ENCODE data around the gene MRPL23. TPM values are rescaled to one million over a fixed set of nuclear protein-coding genes. Genes with fewer than 3 reads are reported as not detected.
A peak's percentile ranks its signal among the peaks of the same experiment; 100 is the strongest.

The MRPL23 gene
- total and polyA plus RNA-seq, 2 donors (not counting 1 experiment from before 2014, with no cell fraction given), result 68.2 to 95.3 TPM

DNA sequence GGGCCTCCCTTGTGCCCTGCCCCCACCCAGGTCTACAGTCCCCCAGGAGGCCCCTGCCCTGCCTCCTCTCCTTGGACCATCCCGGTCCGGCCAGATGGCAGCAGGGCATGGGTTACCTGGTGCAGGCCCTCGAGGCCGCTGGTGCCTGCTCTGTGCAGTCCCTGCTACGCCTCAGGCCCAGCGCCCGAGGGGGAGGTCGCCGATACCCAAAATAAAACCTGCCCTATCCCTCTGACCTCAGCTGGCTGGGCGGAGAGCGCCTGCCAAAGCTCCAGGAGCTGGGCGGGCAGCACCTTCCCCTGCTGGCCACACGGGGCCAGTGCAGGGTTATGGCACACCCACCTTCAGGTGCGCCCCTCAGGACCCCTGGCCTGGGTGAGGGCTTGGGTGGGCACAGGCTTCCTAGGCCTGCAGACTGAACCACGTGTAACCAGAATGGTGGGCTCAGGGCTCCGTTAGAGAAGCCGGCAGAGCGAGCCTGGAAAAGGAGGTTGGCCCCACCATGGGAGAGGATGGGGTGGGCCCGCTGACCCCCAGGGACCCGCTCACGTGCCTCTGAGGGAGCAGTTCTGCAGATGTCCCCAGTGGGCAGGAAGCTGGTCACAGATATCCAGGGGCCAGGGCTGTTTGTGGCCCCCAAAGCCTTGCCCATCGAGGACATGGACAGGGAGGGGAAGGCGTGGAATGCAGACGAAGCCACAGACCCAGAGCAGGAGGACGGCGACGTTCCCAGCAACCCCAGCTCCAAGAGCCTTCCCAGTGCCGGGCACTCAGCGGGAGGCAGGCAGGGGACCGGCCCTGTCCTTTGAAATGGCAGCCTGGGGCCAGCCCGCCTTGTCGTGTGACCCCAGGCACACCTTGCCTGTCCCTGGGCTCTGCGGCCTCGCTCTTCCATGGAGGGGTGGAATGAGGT, 29.4 kb upstream of the MRPL23 start:
- Histone ChIP-seq H3K4me2 (ENCODE audit: extremely low read depth, insufficient read depth, low read length) (no peak overlapping the region), H3K4me3 (replicated peaks in 1 of 4; ENCODE audit: control extremely low read depth in 1 of 4, insufficient read depth in 1 of 4, low read depth in 3 of 4, low read length in 4 of 4) (no peak overlapping the region), H3K27ac (ENCODE audit: insufficient read depth, low read length) (no peak overlapping the region), H3K79me2 (ENCODE audit: control insufficient read depth, insufficient read depth, low read length) (no peaks in the 10 kb centered on the region), H3K27me3 (ENCODE audit: control insufficient read depth, insufficient read depth, low read length) (no peaks in the 10 kb centered on the region), H3K4me1 (ENCODE audit: control insufficient read depth, extremely low read depth, insufficient read depth, low read length) (no peaks in the 10 kb centered on the region), H2AFZ (ENCODE audit: low read length) (no peak overlapping the region), H4K20me1 (ENCODE audit: control insufficient read depth, extremely low read depth, insufficient read depth, low read length) (no peaks in the 10 kb centered on the region), H3K9me3 (ENCODE audit: control insufficient read depth, insufficient read depth, low read depth, low read length) (no peaks in the 10 kb centered on the region), H3K36me3 (ENCODE audit: control insufficient read depth, insufficient read depth, low read length) (no peaks in the 10 kb centered on the region), H3K9ac (ENCODE audit: insufficient read depth, low read length) (no peak overlapping the region)
- no peak for DNase-seq (ENCODE audit: low read depth in 2 of 2)
- TF ChIP-seq CTCF (conservative IDR thresholded peaks at IDR 0.05 in 1 of 2, IDR thresholded peaks at IDR 0.05 in 1 of 2; ENCODE audit: low read depth in 1 of 2, low read length in 2 of 2) (peak in 1 of 2 donors; percentile 30), EZH2 (IDR thresholded peaks at IDR 0.05; ENCODE audit: low read length, missing control alignments) (no peak)

DNA sequence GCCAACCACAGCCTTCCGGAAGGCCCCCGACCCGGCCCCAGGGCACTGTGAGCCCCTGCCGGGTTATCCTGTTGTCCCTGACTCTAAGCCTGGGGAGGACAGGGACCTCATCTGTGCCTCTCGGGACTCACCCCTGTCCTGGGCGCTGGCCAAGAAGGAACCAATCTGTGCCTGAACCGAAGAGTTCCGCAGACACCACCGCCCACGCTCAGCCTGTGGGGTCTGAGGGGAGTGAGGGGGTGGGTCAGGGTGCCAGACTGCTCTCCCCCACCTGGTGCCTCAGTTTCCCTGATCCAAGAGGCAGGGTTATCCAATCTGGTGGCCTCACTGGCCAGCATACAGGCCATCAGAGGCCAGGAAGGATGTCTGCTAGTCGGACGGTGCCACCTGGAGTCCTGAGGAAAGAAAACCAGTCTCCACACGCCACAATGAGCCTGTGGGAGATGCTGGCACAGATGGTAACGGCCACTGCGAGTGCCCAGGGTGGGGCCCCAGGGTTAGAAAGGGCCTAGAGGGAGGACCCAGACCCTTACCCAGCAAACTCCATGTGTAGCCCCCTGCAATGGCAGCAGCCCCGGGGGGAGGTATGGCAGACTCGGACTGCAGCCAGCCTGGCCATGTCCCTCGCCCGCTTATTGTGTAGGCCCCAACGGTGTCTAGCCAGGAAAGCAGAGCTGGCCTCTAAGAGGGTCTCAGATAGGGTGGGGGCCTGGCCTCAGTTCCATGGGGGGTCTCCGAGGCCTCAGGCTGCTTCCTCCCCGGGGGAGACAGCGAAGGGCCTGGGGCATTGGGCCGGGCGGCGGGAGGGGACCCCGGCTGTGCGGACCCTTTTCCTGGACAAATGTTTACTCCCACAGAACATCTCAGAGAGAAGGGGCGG, 28.5 kb upstream of the MRPL23 start:
- TF ChIP-seq CTCF (conservative IDR thresholded peaks at IDR 0.05 in 1 of 2, IDR thresholded peaks at IDR 0.05 in 1 of 2; ENCODE audit: low read depth in 1 of 2, low read length in 2 of 2), result peak in 1 of 2 donors; percentile 7
- TF ChIP-seq EZH2 (IDR thresholded peaks at IDR 0.05; ENCODE audit: low read length, missing control alignments), result no peak
- no peaks in the 10 kb centered on the region for H3K36me3 ChIP-seq (ENCODE audit: control insufficient read depth, insufficient read depth, low read length)
- no peak overlapping the region for H3K9ac ChIP-seq (ENCODE audit: insufficient read depth, low read length)
- DNase-seq (ENCODE audit: low read depth in 2 of 2), result no peak
- H3K79me2 ChIP-seq (ENCODE audit: control insufficient read depth, insufficient read depth, low read length), result no peaks in the 10 kb centered on the region
- H3K4me3 ChIP-seq (replicated peaks in 1 of 4; ENCODE audit: control extremely low read depth in 1 of 4, insufficient read depth in 1 of 4, low read depth in 3 of 4, low read length in 4 of 4), result no peak overlapping the region
- H3K4me1 ChIP-seq (ENCODE audit: control insufficient read depth, extremely low read depth, insufficient read depth, low read length), result no peaks in the 10 kb centered on the region
- no peak overlapping the region for H3K27ac ChIP-seq (ENCODE audit: insufficient read depth, low read length)
- no peak overlapping the region for H3K4me2 ChIP-seq (ENCODE audit: extremely low read depth, insufficient read depth, low read length)
- H4K20me1 ChIP-seq (ENCODE audit: control insufficient read depth, extremely low read depth, insufficient read depth, low read length), result no peaks in the 10 kb centered on the region
- H3K9me3 ChIP-seq (ENCODE audit: control insufficient read depth, insufficient read depth, low read depth, low read length), result no peaks in the 10 kb centered on the region
- H2AFZ ChIP-seq (ENCODE audit: low read length), result no peak overlapping the region
- no peaks in the 10 kb centered on the region for H3K27me3 ChIP-seq (ENCODE audit: control insufficient read depth, insufficient read depth, low read length)
